ENCODE data around the gene TACC2. TPM values are rescaled to one million over a fixed set of nuclear protein-coding genes. Genes with fewer than 3 reads are reported as not detected.

Gene TACC2
- total RNA-seq, 1 donor from 2014 or later = 71.2 TPM

DNA sequence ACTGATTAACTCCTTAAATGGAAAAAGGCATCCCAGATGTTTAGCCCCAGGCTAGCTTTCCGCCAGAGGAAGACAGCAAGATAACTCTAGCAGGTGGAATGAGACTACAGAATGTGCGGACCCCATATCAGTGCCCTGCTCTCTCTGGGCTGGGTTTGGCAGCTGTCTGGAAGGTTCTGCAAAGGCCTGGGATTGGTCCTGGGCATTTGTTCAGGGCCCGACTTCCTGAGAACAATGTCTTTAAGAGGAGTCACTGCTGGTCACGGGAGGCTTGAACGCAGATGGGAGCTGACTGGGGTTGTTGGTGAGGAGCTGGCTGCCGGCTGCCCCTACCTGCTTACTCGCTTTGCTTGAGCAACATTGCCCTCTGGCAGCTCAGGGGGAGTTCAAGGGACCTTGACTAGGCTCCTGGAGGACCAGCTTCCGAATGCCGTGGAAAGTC lies 151.5 kb downstream of the TACC2 start:
- DNase-seq (ENCODE audit: extremely low spot score, unreplicated experiment) = no peak
- no peaks in the 10 kb centered on the region for H3K27me3 Mint-ChIP-seq
- TF ChIP-seq, protein P1, sequence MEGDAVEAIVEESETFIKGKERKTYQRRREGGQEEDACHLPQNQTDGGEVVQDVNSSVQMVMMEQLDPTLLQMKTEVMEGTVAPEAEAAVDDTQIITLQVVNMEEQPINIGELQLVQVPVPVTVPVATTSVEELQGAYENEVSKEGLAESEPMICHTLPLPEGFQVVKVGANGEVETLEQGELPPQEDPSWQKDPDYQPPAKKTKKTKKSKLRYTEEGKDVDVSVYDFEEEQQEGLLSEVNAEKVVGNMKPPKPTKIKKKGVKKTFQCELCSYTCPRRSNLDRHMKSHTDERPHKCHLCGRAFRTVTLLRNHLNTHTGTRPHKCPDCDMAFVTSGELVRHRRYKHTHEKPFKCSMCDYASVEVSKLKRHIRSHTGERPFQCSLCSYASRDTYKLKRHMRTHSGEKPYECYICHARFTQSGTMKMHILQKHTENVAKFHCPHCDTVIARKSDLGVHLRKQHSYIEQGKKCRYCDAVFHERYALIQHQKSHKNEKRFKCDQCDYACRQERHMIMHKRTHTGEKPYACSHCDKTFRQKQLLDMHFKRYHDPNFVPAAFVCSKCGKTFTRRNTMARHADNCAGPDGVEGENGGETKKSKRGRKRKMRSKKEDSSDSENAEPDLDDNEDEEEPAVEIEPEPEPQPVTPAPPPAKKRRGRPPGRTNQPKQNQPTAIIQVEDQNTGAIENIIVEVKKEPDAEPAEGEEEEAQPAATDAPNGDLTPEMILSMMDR (conservative IDR thresholded peaks at IDR 0.05) = no peak
- peak overlapping the region; percentile 7 for H3K4me3 Mint-ChIP-seq
- H3K9me3 Mint-ChIP-seq = peaks cover 5% of the 10 kb centered on the region
- peaks cover 30% of the 10 kb centered on the region for H3K36me3 Mint-ChIP-seq
- H3K27ac Mint-ChIP-seq = peak overlapping the region; percentile 73
- H3K4me1 Mint-ChIP-seq (ENCODE audit: unreplicated experiment) = peaks cover 55% of the 10 kb centered on the region

DNA sequence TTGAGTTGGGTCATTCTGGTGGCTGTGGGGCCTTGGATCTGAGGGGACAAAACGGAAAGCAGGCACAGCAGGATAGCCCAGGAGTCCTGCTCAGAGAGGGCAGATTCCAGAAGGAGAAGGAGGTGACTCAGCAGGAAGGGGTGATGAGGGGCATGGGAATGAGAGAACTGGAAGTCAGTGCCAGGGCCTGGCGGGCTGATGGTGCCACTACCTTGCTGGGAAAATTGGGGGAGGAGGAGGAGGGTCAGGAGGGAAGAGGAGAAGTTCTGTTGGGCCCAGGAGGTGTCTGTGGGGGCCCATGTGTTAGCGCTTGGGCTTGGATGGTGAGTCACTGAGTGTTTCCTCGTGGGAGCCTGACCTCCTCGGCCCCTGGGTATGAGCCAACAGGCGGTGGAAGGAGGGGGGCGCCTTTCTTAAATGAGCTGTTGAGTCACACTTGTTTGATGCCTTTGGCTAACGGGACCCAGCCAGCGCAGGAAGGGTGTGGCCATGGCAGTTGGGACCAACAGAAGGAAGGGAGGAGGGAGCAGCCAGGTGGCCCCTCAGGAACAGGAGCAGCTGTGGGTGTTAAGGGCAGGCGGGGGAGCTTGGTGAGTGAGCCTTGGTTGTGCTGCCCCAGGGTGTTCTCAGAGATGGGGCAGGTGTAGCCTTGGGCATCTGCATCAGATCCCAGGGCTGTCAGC lies 152.1 kb downstream of the TACC2 start:
- H3K27me3 Mint-ChIP-seq = no peaks in the 10 kb centered on the region
- DNase-seq (ENCODE audit: extremely low spot score, unreplicated experiment) = no peak
- TF ChIP-seq, protein P1 (conservative IDR thresholded peaks at IDR 0.05) = no peak
- H3K4me3 Mint-ChIP-seq = peak overlapping the region; percentile 20
- H3K27ac Mint-ChIP-seq = peak overlapping the region; percentile 73
- peaks cover 33% of the 10 kb centered on the region for H3K36me3 Mint-ChIP-seq
- peaks cover 55% of the 10 kb centered on the region for H3K4me1 Mint-ChIP-seq (ENCODE audit: unreplicated experiment)
- peaks cover 5% of the 10 kb centered on the region for H3K9me3 Mint-ChIP-seq

DNA sequence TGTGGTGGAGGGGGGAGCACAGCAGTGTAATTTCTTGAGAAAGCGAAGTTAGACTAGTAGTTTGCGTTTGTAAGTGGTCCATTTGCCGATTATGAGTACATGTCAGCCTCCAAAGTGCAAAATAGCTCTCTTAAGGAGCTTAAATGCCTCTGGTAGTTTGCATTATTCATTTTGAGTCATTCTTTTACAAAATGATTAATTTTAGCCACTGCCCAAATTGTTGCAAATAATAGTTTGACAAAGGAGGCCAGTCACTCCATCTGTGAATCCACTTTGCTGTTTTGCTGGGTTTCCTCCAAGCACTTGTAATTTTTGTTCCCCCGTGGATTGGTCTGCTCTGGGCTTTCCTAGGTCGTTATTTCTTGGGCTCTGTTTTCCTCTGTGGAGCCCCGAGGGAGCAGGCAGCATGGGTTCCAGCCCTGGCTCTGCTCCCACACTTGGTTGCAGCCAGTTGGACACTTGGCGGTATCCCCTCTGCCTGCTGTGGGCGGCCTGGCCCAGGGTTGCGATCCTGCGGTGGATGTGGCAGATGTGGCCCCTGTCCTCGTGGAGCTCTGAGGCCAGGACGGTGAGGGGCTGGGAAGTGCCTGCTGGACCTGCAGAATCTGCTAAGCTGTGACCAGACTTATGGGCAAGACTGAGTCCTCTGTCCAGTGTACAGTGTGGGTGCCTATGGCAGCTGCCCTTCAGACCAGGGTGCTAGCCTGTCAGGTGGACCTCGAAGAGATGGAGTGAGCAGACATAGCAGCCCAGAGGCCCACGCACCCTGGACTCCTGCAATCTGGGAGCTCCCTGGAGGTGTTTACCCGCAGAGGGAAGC lies 153.1 kb downstream of the TACC2 start:
- Mint-ChIP-seq H3K27me3 (no peaks in the 10 kb centered on the region), H3K4me1 (ENCODE audit: unreplicated experiment) (peaks cover 55% of the 10 kb centered on the region), H3K36me3 (peaks cover 42% of the 10 kb centered on the region), H3K27ac (peak overlapping the region; percentile 36), H3K9me3 (peaks cover 5% of the 10 kb centered on the region), H3K4me3 (no peak overlapping the region)
- DNase-seq (ENCODE audit: extremely low spot score, unreplicated experiment) = no peak
- TF ChIP-seq, protein P1 (conservative IDR thresholded peaks at IDR 0.05) = no peak

DNA sequence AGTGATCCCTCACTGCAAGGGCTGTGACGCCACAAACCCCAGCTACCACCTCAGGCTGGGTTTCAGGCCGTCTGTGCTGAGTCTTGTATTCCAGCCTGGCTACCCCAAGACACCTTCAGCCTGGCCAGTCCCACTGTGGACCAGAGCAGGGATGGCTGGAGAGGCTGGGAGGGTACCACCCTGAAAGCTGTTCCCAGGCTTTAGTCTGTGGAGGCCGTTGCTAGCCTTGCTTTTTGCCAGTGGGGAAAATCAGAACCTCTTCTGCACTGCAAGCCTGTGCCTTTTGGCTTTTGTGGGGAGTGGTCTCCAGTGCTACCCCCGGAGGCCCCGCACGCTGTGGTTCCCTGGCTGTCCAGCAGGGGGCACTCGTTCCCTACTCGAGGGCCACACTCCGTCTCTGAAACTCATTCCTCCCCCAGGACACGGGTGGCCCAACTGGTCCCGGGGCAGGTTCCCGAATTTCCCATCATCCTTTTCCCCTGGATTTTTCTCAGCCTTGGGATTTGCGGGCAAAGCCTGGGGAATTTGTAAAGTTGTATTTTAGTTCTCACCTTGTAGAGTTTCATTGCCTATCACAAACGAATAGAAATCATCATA lies 153.8 kb downstream of the TACC2 start:
- Mint-ChIP-seq H3K9me3 (peaks cover 5% of the 10 kb centered on the region), H3K4me1 (ENCODE audit: unreplicated experiment) (peaks cover 59% of the 10 kb centered on the region), H3K36me3 (peaks cover 48% of the 10 kb centered on the region), H3K27ac (peak overlapping the region; percentile 85), H3K27me3 (no peaks in the 10 kb centered on the region), H3K4me3 (peak overlapping the region; percentile 74)
- DNase-seq (ENCODE audit: extremely low spot score, unreplicated experiment) = no peak
- TF ChIP-seq, protein P1 (conservative IDR thresholded peaks at IDR 0.05) = peak; percentile 98

DNA sequence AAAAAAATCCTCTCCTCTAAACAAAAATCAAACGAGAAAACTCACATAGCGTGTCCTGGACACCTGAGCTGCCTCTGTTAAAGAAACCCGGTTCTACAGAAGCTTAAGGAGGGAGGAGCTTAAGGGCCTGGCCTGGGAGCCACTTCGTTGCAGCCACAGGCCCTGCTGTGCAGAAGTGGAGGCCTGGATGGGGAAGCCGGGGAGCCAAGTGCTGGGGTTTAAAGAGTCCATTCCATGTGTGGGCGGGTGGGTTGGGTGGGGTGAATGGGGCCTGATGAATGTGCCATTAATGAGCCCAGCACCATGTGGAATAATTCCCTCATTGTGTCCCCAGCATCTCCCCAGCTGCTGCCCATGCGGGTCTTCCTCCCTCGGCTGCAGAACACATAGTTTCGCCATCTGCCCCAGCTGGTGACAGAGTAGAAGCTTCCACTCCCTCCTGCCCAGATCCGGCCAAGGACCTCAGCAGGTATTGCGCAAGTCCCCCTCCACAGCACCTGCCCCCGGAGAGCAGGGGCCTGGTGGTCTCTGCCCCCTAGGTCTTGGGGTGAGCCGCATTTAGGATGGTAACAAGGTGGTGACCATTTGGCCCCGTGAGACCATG lies 154.4 kb downstream of the TACC2 start:
- Mint-ChIP-seq H3K9me3 (peaks cover 5% of the 10 kb centered on the region), H3K4me3 (peak overlapping the region; percentile 74), H3K4me1 (ENCODE audit: unreplicated experiment) (peaks cover 60% of the 10 kb centered on the region), H3K36me3 (peaks cover 46% of the 10 kb centered on the region), H3K27me3 (no peaks in the 10 kb centered on the region), H3K27ac (peak overlapping the region; percentile 85)
- TF ChIP-seq, protein P1 (conservative IDR thresholded peaks at IDR 0.05) = no peak
- no peak for DNase-seq (ENCODE audit: extremely low spot score, unreplicated experiment)
